LNCaP clone FGC (cell line): Measurements from ENCODE around the gene ROBO1.
A peak's percentile ranks its signal among the peaks of the same experiment; 100 is the strongest.

Source experiments
- DNase-seq: peaks from one replicate; pipeline ENCODE4 v3.0.0-alpha.2; 2011; ENCODE audit warnings: low read depth
- H3K4me3 ChIP-seq: 2 replicates; pipeline ENCODE4 v1.5.1; 2011; ENCODE audit warnings: mild to moderate bottlenecking, low read depth, low read length, control low read depth
- CTCF ChIP-seq: IDR thresholded peaks from 2 replicates; pipeline ENCODE4 v1.5.1; 2012; ENCODE audit warnings: mild to moderate bottlenecking; ENCODE audit not compliant: control insufficient read depth, insufficient read depth; ENCODE audit errors: extremely low read depth

The ROBO1 gene

GRCh38 chr3:79378064-79378463 lies 389.7 kb downstream of the ROBO1 start:
- TF ChIP-seq CTCF: no peak
- H3K4me3 ChIP-seq: peak overlapping the region; percentile 2; the same call in 1 of the 2 replicates
- peak; percentile 84 for DNase-seq

GRCh38 chr3:79369306-79369705 lies 398.5 kb downstream of the ROBO1 start:
- TF ChIP-seq CTCF: peak; percentile 49
- H3K4me3 ChIP-seq: no peak overlapping the region
- DNase-seq: peak; percentile 51

- no peak for DNase-seq
- no peak for TF ChIP-seq CTCF
- no peak overlapping the region for H3K4me3 ChIP-seq
These were observed 399.4 kb downstream of the ROBO1 start for GRCh38 chr3:79368403-79368802.

GRCh38 chr3:79367803-79368202 lies 400.0 kb downstream of the ROBO1 start:
- TF ChIP-seq CTCF: no peak
- H3K4me3 ChIP-seq: no peak overlapping the region
- no peak for DNase-seq

GRCh38 chr3:79367066-79367465 lies 400.7 kb downstream of the ROBO1 start:
- TF ChIP-seq CTCF: no peak
- DNase-seq: no peak
- H3K4me3 ChIP-seq: no peak overlapping the region

- TF ChIP-seq CTCF: no peak
- peak; percentile 56 for DNase-seq
These were observed 401.4 kb downstream of the ROBO1 start for GRCh38 chr3:79366414-79366813.

GRCh38 chr3:79364784-79365183 lies 403.0 kb downstream of the ROBO1 start:
- no peak for DNase-seq
- no peak for TF ChIP-seq CTCF
- no peak overlapping the region for H3K4me3 ChIP-seq

More at GRCh38 chr3:79366414-79366813, 401.4 kb downstream of the ROBO1 start:
- H3K4me3 ChIP-seq: no peak overlapping the region
